ENCODE results near the gene EIF4B.

- TF ChIP-seq CTCF (IDR thresholded peaks at IDR 0.05) (no peak), POLR2A (IDR thresholded peaks at IDR 0.05) (no peak)
These were observed 26.1 kb upstream of the EIF4B start for GRCh38 chr12:52980096-52980649.
